CD4-positive, CD25-positive, alpha-beta regulatory T cell (primary cell): ENCODE measurements around the gene PCSK1N. TPM values are rescaled to one million over a fixed set of nuclear protein-coding genes. Genes with fewer than 3 reads are reported as not detected.
"Not testable (repeated sequence)": the region's sequence is repeated elsewhere in the genome, so short reads cannot be mapped to it uniquely, and the experiment has no call there.

Experiments used
- ATAC-seq, 2 donors: fragments of 150-1000 bp; cut with Tn5 transposase; one replicate each; pipeline ENCODE4 v1.10.0; 2021; ENCODE audit warnings: low read depth in 2 of 2, moderate number of reproducible peaks in 2 of 2, moderate library complexity in 1 of 2
- DNase-seq, 3 donors: peaks; one replicate each; pipeline versions ENCODE4 v3.0.0 to v3.0.0-alpha.2; 2012 to 2022; ENCODE audit warnings: mixed read lengths in 1 of 3
- H3K27ac ChIP-seq: one replicate; pipeline ENCODE4 v1.7.0; 2013; ENCODE audit warnings: mild to moderate bottlenecking, low read length; ENCODE audit not compliant: insufficient read depth, poor library complexity, severe bottlenecking
- H3K27me3 ChIP-seq: one replicate; pipeline ENCODE4 v1.7.0; 2013; ENCODE audit warnings: low read length; ENCODE audit not compliant: control insufficient read depth, insufficient read depth
- H3K36me3 ChIP-seq: one replicate; pipeline ENCODE4 v1.7.0; 2013; ENCODE audit warnings: mild to moderate bottlenecking, low read length, moderate library complexity; ENCODE audit not compliant: control insufficient read depth, insufficient read depth
- H3K4me1 ChIP-seq: 2 replicates; pipeline ENCODE4 v1.7.0; 2013; ENCODE audit warnings: mild to moderate bottlenecking, low read length; ENCODE audit not compliant: insufficient read depth, control insufficient read depth, poor library complexity, severe bottlenecking
- H3K4me3 ChIP-seq: one replicate; pipeline ENCODE4 v1.7.0; 2013; ENCODE audit warnings: low read depth, mild to moderate bottlenecking, low read length, moderate library complexity
- H3K9me3 ChIP-seq, 2 experiments: 1 replicate in 1 of 2; 2 replicates in 1 of 2; pipeline ENCODE4 v1.7.0; 2013; ENCODE audit warnings: low read length in 2 of 2, mild to moderate bottlenecking in 1 of 2, moderate library complexity in 1 of 2; ENCODE audit not compliant: control insufficient read depth in 2 of 2
- H3K27ac Mint-ChIP-seq, 3 donors: one replicate each; pipeline ENCODE4 v1.8.0; 2020 to 2022; ENCODE audit warnings: mild to moderate bottlenecking in 3 of 3, mixed read lengths in 3 of 3, moderate library complexity in 2 of 3
- H3K27me3 Mint-ChIP-seq: one replicate; pipeline ENCODE4 v1.8.0; 2022; ENCODE audit warnings: mild to moderate bottlenecking, mixed read lengths
- H3K36me3 Mint-ChIP-seq: one replicate; pipeline ENCODE4 v1.8.0; 2020; ENCODE audit warnings: mixed read lengths
- H3K4me1 Mint-ChIP-seq, 4 donors: one replicate each; pipeline ENCODE4 v1.8.0; 2020 to 2022; ENCODE audit warnings: mixed read lengths in 4 of 4, mild to moderate bottlenecking in 1 of 4
- H3K4me3 Mint-ChIP-seq, 4 donors: one replicate each; pipeline ENCODE4 v1.8.0; 2020 to 2022; ENCODE audit warnings: mild to moderate bottlenecking in 4 of 4, mixed read lengths in 4 of 4, moderate library complexity in 3 of 4
- H3K9me3 Mint-ChIP-seq, 7 donors: one replicate each; pipeline ENCODE4 v1.8.0; 2020 to 2022; ENCODE audit warnings: mixed read lengths in 7 of 7, mild to moderate bottlenecking in 3 of 7, moderate library complexity in 2 of 7
- polyA plus RNA-seq, 4 donors: library from polyadenylated mRNA; unstranded; fragments of 300-500 nt; fragmentation: Illumina TruSeq; gene quantifications; one replicate each; pipeline ENCODE4 v1.2.3, GENCODE V29; 2021
- total RNA-seq: library from RNA; stranded (reverse); gene quantifications from one replicate; pipeline ENCODE4 v1.2.3, GENCODE V29; 2022

Gene PCSK1N, protein sequence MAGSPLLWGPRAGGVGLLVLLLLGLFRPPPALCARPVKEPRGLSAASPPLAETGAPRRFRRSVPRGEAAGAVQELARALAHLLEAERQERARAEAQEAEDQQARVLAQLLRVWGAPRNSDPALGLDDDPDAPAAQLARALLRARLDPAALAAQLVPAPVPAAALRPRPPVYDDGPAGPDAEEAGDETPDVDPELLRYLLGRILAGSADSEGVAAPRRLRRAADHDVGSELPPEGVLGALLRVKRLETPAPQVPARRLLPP
- 2.6 TPM for total RNA-seq
- polyA plus RNA-seq: 1 to 10 TPM; 1.4 to 9.2 (median 4.4) TPM

DNA sequence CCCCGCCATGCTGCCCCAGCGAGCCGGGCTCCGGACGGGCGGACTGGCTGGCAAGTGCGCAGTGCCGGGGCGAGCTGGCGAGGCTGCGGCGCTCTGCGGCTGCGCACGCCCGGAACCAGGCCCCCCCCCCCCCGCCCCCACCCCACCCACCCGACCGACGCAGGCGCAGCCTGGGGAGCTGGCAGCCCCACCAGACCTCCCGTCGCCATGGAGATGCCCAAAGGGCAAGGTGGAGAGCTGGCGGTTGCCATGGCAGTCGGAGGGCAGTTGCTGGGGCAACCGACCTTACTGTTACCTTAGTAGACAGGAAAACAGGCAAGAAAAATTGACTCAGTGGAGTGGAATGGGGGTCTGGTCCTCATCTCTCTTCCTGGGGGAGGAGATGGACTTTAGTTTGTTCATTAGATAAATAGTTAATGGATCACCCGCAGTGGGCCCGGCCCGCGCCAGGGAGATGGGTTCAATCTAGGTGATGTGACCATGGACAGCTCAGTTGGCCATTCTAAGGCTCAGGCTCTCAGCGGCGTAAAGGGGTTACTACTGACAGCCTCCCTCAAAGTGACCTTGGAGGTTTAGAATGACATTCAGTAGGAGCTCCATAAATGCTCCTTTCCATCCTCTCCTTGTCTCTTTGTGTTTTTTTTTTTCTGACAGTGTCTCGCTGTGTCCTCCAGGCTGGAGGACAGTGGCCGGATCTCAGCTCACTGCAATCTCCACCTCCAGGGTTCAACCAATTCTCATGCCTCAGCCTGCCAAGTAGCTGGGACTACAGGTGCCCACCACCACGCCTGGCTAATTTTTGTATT is at the start of gene PCSK1N:
TSS of gene PCSK1N (minus strand) at position 87 of the 806 bp plus-strand sequence. CDS start at position 9, 78 bp downstream.
- peaks cover 2% of the 10 kb centered on the region for H3K27me3 ChIP-seq
- Mint-ChIP-seq H3K27me3 (peaks cover 39% of the 10 kb centered on the region), H3K9me3 (no peaks in the 10 kb centered on the region), H3K36me3 (no peaks in the 10 kb centered on the region), H3K4me3 (peak within 1 kb of the TSS; percentile 72 to 90 (median 82)), H3K27ac (peak within 1 kb of the TSS in 2 of 3 donors; percentile 15 to 89), H3K4me1 (peaks cover 0 to 34% (median 17%) of the 10 kb centered on the region in 4 donors)
- no peak within 1 kb of the TSS for H3K27ac ChIP-seq
- ATAC-seq (peak in 1 of 2 donors; percentile 11), DNase-seq (peak; percentile 18 to 37 (median 29))
- H3K4me3 ChIP-seq: peak within 1 kb of the TSS; percentile 59
- peaks cover 4% of the 10 kb centered on the region for H3K4me1 ChIP-seq
- H3K9me3 ChIP-seq: no peaks in the 10 kb centered on the region
- H3K36me3 ChIP-seq: no peaks in the 10 kb centered on the region

DNA sequence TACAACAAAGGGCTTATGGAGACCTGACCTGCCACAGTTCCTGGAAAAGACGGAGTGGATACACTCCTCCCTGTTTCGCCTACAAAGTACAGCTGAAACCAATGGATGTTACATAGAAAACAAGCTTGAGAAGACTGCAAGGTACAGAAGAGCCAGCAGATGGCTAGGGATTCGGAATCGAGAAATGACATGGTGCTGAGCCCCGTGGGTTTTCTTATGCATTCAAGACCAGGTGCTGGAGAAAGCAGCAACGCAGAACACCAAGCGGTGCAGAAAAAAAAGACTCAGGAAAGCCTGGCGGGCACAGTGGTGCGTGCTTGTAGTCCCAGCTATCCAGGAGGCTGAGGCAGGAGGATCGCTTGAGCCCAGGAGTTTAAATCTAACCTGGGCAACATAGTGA is 48.3 kb upstream of the PCSK1N start:
- Mint-ChIP-seq H3K4me3 (no peak overlapping the region), H3K27me3 (no peaks in the 10 kb centered on the region), H3K4me1 (no peaks in the 10 kb centered on the region), H3K27ac (no peak overlapping the region), H3K36me3 (no peaks in the 10 kb centered on the region), H3K9me3 (no peaks in the 10 kb centered on the region)
- H3K4me1 ChIP-seq: no peaks in the 10 kb centered on the region
- ATAC-seq (no peak), DNase-seq (no peak)
- no peaks in the 10 kb centered on the region for H3K36me3 ChIP-seq
- no peak overlapping the region for H3K27ac ChIP-seq
- H3K9me3 ChIP-seq: no peaks in the 10 kb centered on the region
- no peaks in the 10 kb centered on the region for H3K27me3 ChIP-seq
- H3K4me3 ChIP-seq: no peak overlapping the region

DNA sequence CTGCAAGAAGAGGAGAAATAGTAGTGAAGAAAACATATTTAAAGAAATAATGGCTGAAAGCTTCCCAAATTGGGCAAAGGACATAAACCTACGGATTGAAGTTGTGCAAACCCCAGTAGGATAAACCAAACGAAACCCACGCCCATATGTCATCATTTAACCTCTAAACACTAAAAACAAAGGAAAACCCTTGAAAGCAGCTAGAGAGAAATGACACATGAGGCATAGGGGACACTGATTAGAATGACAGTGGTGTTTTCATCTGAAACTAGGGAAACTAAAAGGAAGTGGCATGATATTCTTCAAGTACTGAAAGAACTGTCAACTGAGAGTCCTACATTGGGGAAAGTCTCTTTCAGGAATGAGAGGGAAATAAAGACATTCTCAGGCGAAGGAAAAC is 41.5 kb upstream of the PCSK1N start:
- ATAC-seq, H3K27me3 Mint-ChIP-seq, H3K4me1 Mint-ChIP-seq, H3K4me1 ChIP-seq, H3K9me3 Mint-ChIP-seq, H3K36me3 ChIP-seq, DNase-seq, H3K4me3 ChIP-seq, H3K27me3 ChIP-seq, H3K9me3 ChIP-seq, H3K36me3 Mint-ChIP-seq, H3K4me3 Mint-ChIP-seq, H3K27ac ChIP-seq: not testable (repeated sequence)
- H3K27ac Mint-ChIP-seq: peak overlapping the region in 1 of 3 donors; percentile 43

DNA sequence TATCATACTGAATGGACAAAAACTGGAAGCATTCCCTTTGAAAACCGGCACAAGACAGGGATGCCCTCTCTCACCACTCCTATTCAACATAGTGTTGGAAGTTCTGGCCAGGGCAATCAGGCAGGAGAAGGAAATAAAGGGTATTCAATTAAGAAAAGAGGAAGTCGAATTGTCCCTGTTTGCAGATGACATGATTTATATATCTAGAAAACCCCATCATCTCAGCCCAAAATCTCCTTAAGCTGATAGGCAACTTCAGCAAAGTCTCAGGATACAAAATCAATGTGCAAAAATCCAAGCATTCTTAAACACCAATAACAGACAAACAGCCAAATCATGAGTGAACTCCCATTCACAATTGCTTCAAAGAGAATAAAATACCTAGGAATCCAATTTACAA is 36.6 kb upstream of the PCSK1N start:
- not testable (repeated sequence) for H3K27ac Mint-ChIP-seq, H3K36me3 Mint-ChIP-seq, H3K36me3 ChIP-seq, DNase-seq, H3K4me3 Mint-ChIP-seq, H3K4me1 ChIP-seq, H3K4me1 Mint-ChIP-seq, H3K9me3 ChIP-seq, H3K9me3 Mint-ChIP-seq, H3K27ac ChIP-seq, ATAC-seq, H3K27me3 ChIP-seq, H3K4me3 ChIP-seq
- peaks cover 13% of the 10 kb centered on the region for H3K27me3 Mint-ChIP-seq

DNA sequence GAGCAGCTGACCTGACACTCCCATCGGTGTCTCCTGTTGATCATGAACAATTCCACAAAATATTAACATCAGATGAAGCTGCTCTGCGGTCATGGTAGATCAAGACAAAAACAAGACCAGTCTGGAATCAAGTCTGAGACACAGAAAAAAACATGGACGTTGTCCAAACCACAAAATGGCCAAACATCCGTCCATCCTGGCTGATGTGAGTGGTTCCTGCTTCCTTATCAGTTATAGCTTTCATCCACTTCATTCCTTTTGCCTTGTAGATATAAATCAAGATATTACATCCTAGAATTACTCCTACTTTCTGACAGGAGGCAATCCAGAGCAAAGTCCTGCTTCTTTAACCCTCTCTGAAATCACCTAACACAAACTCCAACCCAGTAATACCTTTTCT is 28.8 kb upstream of the PCSK1N start:
- Mint-ChIP-seq H3K4me1 (no peaks in the 10 kb centered on the region), H3K27me3 (peaks cover 19% of the 10 kb centered on the region), H3K36me3 (no peaks in the 10 kb centered on the region), H3K9me3 (peaks cover 0 to 4% (median 0%) of the 10 kb centered on the region in 7 donors), H3K27ac (no peak overlapping the region), H3K4me3 (no peak overlapping the region)
- Histone ChIP-seq H3K4me3 (no peak overlapping the region), H3K36me3 (no peaks in the 10 kb centered on the region), H3K27me3 (no peaks in the 10 kb centered on the region), H3K27ac (no peak overlapping the region), H3K9me3 (no peaks in the 10 kb centered on the region), H3K4me1 (no peaks in the 10 kb centered on the region)
- ATAC-seq: no peak
- no peak for DNase-seq

DNA sequence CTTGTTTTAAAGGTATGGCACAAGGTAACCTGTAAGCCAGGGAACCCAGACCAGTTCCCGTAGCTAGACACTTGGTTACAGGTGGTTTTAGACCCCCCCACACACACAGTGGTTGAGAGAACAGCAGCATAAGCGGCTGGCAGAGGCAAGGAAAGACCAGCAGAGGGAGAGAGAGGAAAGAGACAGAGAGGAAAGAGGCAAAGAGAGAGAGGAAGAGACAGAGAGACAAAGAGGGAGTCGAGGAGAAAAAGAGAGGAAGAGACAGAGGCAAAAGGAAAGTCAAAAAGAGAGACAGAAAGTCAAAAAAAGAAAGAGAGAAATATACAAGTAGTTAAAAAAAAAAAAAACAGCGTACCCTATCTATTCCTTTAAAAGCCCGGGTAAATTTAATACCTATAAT is 19.5 kb upstream of the PCSK1N start:
- peak in 1 of 3 donors; percentile 35 for DNase-seq
- Histone ChIP-seq H3K9me3 (no peaks in the 10 kb centered on the region), H3K4me1 (no peaks in the 10 kb centered on the region), H3K27me3 (no peaks in the 10 kb centered on the region), H3K4me3 (no peak overlapping the region), H3K36me3 (no peaks in the 10 kb centered on the region), H3K27ac (no peak overlapping the region)
- Mint-ChIP-seq H3K4me3 (peak overlapping the region in 1 of 4 donors; percentile 73), H3K4me1 (peaks cover 0 to 3% (median 0%) of the 10 kb centered on the region in 4 donors), H3K9me3 (peaks cover 0 to 2% (median 0%) of the 10 kb centered on the region in 7 donors), H3K27me3 (peaks cover 16% of the 10 kb centered on the region), H3K36me3 (no peaks in the 10 kb centered on the region), H3K27ac (no peak overlapping the region)
- no peak for ATAC-seq

DNA sequence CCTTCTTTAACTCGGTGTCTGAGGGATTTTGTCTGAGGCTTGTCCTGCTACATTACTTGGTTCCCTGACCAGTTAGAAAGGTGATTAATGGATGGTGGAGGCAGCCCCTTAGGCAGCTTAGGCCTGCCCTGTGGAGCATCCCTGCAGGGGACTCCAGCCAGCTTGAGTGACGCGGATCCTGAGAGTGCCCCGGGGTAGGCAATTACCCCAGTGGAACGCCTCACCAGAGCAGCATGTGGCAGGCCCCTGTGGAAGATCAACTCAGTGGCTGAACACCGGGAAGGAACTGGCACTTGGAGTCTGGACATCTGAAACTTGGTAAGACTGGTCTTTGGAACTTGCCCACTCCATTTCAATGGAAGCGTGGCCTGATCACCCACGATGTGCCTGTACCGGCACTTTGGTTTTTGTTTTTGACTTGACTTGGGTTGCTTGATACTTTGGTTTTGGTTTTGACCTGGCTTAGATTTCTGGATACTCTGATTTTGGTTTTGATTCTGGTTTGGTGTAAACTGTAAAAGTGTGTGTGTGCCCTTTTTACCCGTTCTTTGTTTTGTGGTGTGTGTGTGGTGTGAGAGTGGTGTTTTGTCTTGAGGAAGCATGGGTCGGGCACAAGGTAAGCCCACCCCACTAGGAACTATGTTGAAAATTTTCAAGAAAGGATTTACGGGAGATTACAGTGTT is 18.9 kb upstream of the PCSK1N start:
- H3K27ac Mint-ChIP-seq, ATAC-seq, H3K27ac ChIP-seq, H3K4me3 ChIP-seq, H3K4me1 ChIP-seq, H3K9me3 ChIP-seq, H3K9me3 Mint-ChIP-seq, H3K27me3 ChIP-seq, H3K36me3 ChIP-seq, H3K4me3 Mint-ChIP-seq, DNase-seq, H3K4me1 Mint-ChIP-seq, H3K36me3 Mint-ChIP-seq: not testable (repeated sequence)
- peaks cover 14% of the 10 kb centered on the region for H3K27me3 Mint-ChIP-seq
